Activated effector memory CD4-positive, alpha-beta T cell treated with Interleukin-2 at 50 U/mL for 16 hours (primary cell): ENCODE results near the gene JAKMIP2.

Experiments used
- DNase-seq: peaks from one replicate; pipeline ENCODE4 v3.0.0-alpha.2; 2020

The JAKMIP2 gene

GRCh38 chr5:147547730-147548129, 234.8 kb downstream of the JAKMIP2 start:
- no peak for DNase-seq

- no peak for DNase-seq
Measured at GRCh38 chr5:147544556-147544955, 238.0 kb downstream of the JAKMIP2 start.

- no peak for DNase-seq
Measured at GRCh38 chr5:147539053-147539452, 243.5 kb downstream of the JAKMIP2 start.

GRCh38 chr5:147538236-147538635, 244.3 kb downstream of the JAKMIP2 start:
- DNase-seq: no peak
